GM10266 (cell line): ENCODE measurements around the gene STPG3.

Source experiments
- DNase-seq: peaks from one replicate; pipeline ENCODE4 v3.0.0; 2012; ENCODE audit errors: extremely low spot score
- CTCF ChIP-seq: IDR thresholded peaks from 2 replicates; pipeline ENCODE4 v1.5.1; 2012; ENCODE audit warnings: mild to moderate bottlenecking, low read depth; ENCODE audit not compliant: control insufficient read depth, insufficient read depth; ENCODE audit errors: missing control alignments

Gene STPG3

DNA sequence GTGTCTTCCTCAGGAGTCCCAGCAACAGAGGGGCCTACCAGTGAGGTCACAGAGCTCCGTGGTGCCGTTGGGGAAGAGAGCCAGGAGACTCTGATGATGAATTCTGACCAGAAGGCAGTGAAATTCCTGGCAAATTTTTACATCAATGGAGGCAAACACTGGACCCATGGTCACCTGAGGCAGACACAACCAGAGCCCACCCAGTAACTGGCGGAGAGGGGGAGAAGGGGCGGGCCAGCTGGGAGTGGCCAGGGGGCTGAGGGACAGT is at the start of gene STPG3:
Gene STPG3 (plus strand): TSS at position 93 of the 268 bp plus-strand sequence. CDS start 1 bp downstream, at position 94.
- TF ChIP-seq CTCF, result no peak
- no peak for DNase-seq

- no peak for TF ChIP-seq CTCF
- no peak for DNase-seq
Observed at GRCh38 chr9:137202966-137203365, 48.1 kb upstream of the STPG3 start.

DNA sequence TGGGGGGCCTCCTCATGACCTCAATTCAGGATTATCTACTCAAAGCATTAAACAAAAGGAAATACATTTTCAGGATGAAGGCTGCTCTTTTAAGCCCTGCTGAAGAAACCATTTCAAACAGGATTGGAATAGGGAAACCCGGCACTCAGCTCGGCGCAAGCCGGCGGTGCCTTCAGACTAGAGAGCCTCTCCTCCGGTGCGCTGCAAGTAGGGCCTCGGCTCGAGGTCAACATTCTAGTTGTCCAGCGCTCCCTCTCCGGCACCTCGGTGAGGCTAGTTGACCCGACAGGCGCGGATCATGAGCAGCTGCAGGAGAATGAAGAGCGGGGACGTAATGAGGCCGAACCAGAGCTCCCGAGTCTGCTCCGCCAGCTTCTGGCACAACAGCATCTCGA is 46.4 kb upstream of the STPG3 start:
- no peak for DNase-seq
- TF ChIP-seq CTCF, result no peak

GRCh38 chr9:137205126-137206069 is 45.7 kb upstream of the STPG3 start, which contains the start of the genes NDOR1 and TMEM203:
TSS of gene NDOR1 (plus strand) at chr9:137205700. CDS start at chr9:137205778, 78 bp downstream.
TSS of gene TMEM203 (minus strand) at chr9:137205648. CDS start at chr9:137205414, 234 bp downstream.
- DNase-seq, result peak; percentile 98
- no peak for TF ChIP-seq CTCF

GRCh38 chr9:137206602-137207001 is 44.5 kb upstream of the STPG3 start:
- DNase-seq, result no peak
- TF ChIP-seq CTCF, result no peak

GRCh38 chr9:137211532-137211931 is 39.6 kb upstream of the STPG3 start:
- no peak for DNase-seq
- no peak for TF ChIP-seq CTCF

GRCh38 chr9:137212520-137212919 is 38.6 kb upstream of the STPG3 start:
- TF ChIP-seq CTCF, result no peak
- DNase-seq, result no peak
